A673 (cell line): ENCODE data around the gene HOXA9.

Experiments used
- EZH2 ChIP-seq: fragments of 200-600 bp; sonication (generic); IDR thresholded peaks from 2 replicates; pipeline ENCODE4 v1.6.1; 2017; ENCODE audit warnings: borderline replicate concordance, low read depth, mild to moderate bottlenecking, mixed read lengths, antibody characterized with exemption, low read length; ENCODE audit not compliant: poor library complexity, severe bottlenecking
- TF ChIP-seq, protein P1 (sequence below): fragments of 300-800, 200-600 bp; sonication (generic); conservative IDR thresholded peaks from 2 replicates; pipeline ENCODE4 v1.5.1; 2017; ENCODE audit warnings: low read depth, mild to moderate bottlenecking, antibody characterized with exemption, low read length, moderate library complexity, mixed read lengths

DNA sequence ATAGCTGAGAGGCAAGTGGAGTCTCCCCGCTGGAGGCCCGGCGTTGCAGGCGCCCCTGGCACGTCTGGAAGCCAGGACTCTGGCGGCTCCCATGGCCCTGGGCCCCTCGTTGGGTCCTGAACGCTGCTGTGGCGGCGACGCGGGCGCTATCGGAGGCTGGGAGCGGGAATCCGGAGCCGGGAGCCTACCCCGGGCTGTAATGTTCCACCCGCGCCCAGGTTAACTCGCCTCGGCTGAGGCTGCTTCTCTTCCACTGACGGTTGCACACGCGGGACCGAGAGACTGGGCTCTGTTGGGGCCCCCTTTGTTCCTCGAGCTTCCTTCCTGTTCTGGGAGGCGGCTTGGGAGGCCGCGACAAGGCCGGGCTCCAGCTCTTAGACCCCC is 20.6 kb downstream of the HOXA9 start:
- TF ChIP-seq, protein P1, sequence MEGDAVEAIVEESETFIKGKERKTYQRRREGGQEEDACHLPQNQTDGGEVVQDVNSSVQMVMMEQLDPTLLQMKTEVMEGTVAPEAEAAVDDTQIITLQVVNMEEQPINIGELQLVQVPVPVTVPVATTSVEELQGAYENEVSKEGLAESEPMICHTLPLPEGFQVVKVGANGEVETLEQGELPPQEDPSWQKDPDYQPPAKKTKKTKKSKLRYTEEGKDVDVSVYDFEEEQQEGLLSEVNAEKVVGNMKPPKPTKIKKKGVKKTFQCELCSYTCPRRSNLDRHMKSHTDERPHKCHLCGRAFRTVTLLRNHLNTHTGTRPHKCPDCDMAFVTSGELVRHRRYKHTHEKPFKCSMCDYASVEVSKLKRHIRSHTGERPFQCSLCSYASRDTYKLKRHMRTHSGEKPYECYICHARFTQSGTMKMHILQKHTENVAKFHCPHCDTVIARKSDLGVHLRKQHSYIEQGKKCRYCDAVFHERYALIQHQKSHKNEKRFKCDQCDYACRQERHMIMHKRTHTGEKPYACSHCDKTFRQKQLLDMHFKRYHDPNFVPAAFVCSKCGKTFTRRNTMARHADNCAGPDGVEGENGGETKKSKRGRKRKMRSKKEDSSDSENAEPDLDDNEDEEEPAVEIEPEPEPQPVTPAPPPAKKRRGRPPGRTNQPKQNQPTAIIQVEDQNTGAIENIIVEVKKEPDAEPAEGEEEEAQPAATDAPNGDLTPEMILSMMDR = no peak
- no peak for TF ChIP-seq EZH2
